Posterior cingulate gyrus (tissue), 11 donors: ENCODE measurements around the gene MRPL27.
A peak's percentile ranks its signal among the peaks of the same experiment; 100 is the strongest.
"Not testable (repeated sequence)": the region's sequence is repeated elsewhere in the genome, so short reads cannot be mapped to it uniquely, and the experiment has no call there.

Source experiments
- DNase-seq, 10 donors: peaks; one replicate each; pipeline versions ENCODE4 v3.0.0 to v3.0.0-alpha.2; 2020 to 2021; ENCODE audit warnings: mixed read lengths in 3 of 10
- intact Hi-C: fragments of 100-400 bp; cut with DNase I; formaldehyde crosslinking; loops from one replicate; pipeline ENCODE4 v1.15.1; 2023

MRPL27 gene

DNA sequence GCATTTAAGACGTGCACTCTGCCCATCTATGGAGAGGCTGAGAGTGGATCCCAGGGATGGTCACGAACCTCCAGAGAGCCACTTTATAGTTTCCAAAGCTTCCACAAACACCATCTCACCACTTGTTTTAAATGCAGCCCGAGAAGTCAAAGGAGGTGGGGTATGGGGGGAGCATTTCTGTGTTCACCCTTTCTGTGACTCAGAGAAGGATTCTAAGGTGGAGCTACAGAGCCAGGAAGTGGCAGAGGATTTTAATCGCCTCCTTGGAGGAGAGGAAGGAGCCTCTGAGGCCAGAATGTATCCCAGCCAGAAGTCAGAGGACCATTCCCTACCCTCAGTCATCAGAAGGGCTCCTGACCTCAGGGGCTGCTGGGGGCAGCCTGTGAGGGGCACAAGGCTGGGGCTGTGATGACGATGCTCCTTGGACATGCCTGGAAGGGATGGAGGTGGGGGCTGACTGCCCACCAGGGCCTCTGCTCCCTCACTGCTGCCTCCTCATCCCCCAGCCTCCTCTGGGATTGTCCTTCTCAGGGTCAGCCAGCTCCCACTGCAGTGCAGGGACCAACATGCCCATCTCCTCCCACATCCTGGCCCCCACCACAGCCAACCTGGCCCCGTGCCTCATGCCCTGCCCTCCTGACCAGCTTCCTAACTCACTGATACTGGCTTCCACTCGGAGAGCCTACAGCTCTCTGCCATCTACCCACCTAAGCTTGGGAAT lies 24.3 kb downstream of the MRPL27 start:
- DNase-seq, result peak in 1 of 10 donors; percentile 64
- intact Hi-C loops, result no loop called here

DNA sequence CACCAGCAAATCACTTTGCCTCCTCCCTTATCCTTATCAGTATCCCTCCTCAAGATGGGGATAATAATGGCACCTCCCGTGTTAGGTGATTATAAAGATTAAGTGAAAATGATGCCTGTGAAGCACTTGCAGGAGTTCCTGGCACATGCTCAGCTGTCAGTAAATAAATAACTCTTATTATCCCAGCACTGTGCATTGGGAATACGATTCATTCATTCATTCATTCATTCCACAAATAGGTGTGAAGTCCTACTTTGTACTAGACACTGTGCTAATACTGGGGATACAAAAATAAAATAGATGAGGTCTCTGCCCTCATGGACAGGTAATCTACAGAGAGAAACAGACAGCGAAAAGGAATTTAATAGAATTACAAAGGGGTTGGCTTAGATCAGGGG lies 25.1 kb downstream of the MRPL27 start:
- intact Hi-C loops, result no loop called here
- no peak for DNase-seq

DNA sequence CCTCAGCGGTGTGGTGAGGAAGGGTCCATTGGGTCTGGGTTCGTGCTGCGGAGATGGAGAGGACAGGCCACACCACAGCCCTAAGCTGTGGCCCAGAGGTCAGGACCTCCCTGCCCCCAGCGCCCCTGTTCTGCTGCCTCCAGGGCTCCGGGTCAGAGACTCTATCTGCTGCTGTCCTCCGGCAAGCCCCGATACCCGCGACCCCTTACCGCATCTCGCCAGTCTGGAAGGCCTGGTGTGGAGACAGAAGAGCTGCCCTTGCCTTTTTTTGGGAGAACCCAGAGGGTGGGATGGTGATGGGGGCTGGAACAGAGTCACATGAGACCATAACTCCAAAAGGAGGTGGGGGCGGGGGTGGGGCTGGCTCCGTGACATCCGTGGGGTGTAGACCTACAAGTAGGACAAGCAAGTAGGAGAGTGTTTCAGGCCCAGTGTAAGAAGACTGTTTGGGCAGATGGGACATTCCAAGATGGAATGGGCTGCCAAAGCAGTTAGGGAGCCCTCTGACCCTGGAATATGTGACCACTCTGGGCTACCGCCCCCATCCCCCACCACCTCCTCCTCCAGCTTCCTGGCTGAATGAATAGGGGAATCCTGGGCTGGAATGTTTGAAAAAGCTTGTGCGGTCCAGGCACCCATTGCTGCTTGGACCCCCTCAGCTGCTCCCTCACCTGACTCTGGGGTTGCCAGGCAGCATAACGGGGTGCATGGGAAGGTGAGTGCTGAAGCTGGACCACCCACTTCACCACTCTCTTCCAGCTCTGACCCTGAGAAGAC lies 25.7 kb downstream of the MRPL27 start:
- intact Hi-C loops, result no loop called here
- peak in 2 of 10 donors; percentile 69 to 81 for DNase-seq

GRCh38 chr17:50346313-50347116 lies 26.5 kb downstream of the MRPL27 start:
- intact Hi-C loops, result no loop called here
- DNase-seq, result peak in 5 of 10 donors; percentile 29 to 91 (median 78)

DNA sequence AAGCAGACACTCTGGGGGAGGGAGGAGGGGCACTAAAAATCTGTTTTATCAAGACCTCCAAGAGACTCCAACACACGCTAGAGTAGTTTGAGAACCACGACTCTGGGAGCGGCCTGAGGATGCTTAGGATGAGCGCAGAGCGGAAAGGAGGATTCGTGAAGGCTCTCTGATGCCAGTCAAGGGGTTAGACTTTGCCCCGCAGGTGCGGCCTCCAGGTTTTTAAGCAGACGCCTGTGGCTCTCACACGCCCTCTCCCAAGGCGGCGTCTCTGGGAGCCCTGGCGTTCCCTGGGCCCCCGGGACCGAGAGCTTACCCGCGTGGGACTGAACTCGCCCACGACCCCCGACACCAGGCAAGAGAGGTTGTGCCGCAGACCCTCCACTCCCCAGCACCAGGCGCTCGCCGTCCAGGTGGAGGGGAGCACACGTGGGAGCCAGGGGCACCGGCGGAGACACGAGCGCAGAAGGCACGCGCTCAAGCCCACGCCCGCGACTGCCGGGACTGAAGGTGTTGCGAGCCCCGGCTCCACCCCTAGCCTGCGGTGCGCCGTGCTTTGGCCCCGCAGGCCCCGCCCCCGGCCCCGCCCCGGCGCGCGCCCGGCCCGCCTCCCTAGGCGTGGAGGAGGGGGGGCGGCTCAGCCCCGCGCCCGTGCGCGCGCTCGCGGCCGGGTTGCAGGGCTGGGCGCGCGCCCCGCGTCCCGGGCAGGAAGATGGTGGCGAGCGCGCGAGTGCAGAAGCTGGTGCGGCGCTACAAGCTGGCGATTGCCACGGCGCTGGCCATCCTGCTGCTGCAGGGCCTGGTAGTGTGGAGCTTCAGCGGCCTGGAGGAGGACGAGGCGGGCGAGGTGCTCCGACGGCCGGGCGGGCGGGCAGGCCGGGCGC lies 27.3 kb downstream of the MRPL27 start, which contains the start of gene XYLT2:
Gene XYLT2, plus strand, starts transcription at position 695 of the 881 bp plus-strand sequence. Its CDS starts 15 bp downstream, at position 710.
- intact Hi-C loops, result no loop called here
- peak; percentile 59 to 97 (median 81) for DNase-seq

DNA sequence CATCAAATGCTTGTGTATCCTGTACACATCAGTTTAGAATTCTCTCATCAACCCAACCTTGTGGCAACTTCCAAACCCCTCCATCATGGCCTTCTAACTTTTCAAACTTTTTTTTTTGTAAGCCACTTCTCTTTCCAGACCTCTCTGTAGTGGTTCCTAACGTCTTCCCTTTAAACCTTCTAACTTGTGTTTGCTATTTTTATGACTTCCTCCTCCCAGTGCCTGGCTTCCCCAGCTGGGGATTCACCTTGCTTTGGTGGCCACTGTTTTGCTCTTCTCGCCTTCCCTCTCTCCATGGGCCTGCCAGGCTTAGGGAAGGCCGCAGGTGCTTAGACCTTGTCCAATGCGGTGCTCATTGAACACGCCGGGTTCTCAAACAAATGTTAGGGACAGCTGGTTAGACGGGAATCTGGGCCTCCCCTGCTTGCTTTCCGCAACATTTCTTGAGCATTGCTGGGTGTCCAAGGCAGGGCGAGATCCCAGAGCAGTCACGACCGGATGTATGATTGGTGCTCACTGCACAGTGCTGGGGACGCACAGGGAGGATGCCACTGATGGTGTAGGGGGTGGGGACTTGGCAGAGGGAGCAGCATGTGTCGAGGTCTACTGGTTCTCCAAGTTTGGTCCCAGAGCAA lies 28.1 kb downstream of the MRPL27 start:
- peak in 2 of 10 donors; percentile 80 to 83 for DNase-seq
- intact Hi-C loops, result no loop called here

DNA sequence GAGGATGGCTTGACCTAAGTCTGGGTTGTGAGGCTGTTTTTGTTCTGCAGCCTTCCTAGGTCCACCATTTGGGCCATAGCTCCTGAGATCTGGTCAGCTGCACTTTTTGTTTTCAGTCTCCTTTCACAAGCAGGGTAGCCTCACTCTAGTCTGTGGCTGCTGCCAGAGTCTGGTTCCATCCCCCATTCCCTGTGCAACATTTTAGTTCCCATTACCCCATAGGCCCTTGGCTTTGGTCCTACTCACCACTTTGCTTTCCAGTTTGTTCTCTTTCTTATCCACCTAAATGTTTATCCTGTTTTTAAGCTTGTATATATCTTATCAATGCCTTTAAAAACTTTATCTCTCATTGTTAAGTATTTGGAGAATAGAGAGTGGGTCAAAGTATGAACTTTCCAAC lies 33.6 kb downstream of the MRPL27 start:
- intact Hi-C loops, result no loop called here
- no peak for DNase-seq

GRCh38 chr17:50338645-50339044 lies 34.3 kb downstream of the MRPL27 start:
- intact Hi-C loops, result no loop called here
- no peak for DNase-seq

GRCh38 chr17:50337956-50338355 lies 35.0 kb downstream of the MRPL27 start:
- DNase-seq, result no peak
- intact Hi-C loops, result no loop called here

GRCh38 chr17:50333291-50334057 lies 39.5 kb downstream of the MRPL27 start:
- intact Hi-C loops, result not testable (repeated sequence)
- peak in 1 of 10 donors; percentile 43 for DNase-seq

DNA sequence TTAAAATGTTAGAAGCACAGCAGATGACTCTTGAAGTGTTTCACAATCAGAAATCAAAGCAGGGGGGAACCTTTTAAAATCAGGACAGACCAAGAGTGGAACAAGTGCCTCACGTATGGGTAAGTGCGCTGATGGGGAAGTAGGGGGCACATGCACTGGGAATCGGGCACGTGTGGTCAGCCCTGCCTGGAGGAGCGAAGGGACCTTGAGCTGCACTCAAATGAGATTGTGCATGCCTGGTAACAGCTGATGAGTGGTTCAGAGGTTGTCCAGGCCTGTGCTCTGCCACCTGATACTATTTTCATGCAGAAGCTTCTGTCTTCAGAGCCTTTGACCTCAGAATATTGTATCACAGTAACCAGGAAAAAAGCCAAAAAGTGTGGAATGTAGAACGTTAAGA lies 40.8 kb downstream of the MRPL27 start:
- intact Hi-C loops, result no loop called here
- no peak for DNase-seq

- intact Hi-C loops, result no loop called here
- peak in 1 of 10 donors; percentile 15 for DNase-seq
Measured at GRCh38 chr17:50331085-50331791, 41.7 kb downstream of the MRPL27 start.

DNA sequence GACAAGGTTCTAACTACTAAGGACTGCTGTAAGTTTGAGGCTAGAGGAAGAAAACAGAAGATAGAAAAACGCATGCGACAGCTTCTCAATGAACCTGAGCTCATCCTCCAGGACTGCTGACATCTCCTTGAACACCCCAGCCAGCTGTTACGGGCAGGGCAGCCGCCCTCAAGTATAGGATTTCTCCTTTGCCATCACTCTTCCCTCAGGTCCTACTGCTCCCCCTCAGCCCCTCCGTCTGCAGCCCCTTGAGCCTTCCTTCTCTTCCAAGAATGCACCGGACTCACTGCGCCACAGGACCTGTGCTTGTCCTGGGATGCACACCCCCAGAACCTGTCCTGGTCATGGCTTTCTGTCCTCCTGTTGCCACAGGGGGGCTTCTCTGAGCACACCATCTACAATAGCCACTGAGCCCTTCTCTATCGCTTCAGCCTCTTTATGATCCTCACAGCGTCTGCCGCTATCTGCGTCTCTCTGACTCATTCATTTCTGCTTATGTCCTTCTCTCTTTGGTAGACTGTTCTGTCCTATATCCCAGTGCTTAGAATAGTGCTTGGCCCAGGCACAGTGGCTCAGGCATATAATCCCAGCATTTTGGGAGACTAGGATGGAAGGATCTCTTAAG lies 42.7 kb downstream of the MRPL27 start:
- DNase-seq, result peak in 1 of 10 donors; percentile 43
- intact Hi-C loops, result no loop called here

DNA sequence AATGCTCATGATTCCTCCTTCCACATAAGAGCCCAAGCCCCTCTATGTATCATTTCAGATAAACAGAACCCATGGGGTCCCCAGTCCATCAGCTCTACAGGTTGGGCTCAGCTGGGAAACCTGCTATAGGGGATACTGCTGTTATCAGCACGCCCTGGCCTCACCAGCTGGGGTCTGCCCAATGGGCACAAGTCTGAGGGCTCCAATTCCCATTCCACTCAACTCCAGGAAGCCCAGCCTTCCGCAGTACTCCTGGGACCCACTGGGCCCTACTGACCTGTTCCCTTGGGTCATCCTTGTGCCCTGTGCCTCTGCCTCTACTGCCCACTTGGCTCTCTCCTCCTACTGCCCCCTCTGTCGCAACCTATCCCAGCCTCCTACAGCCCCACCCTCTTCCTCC lies 43.3 kb downstream of the MRPL27 start:
- DNase-seq, result peak in 1 of 10 donors; percentile 74
- intact Hi-C loops, result no loop called here

GRCh38 chr17:50328363-50329325 lies 44.3 kb downstream of the MRPL27 start:
- peak in 1 of 10 donors; percentile 84 for DNase-seq
- intact Hi-C loops, result no loop called here

GRCh38 chr17:50326831-50327364 lies 46.1 kb downstream of the MRPL27 start:
- intact Hi-C loops, result no loop called here
- peak in 1 of 10 donors; percentile 3 for DNase-seq
